Measurements from ENCODE around the gene SPRYD7.
"Not testable (repeated sequence)": the region's sequence is repeated elsewhere in the genome, so short reads cannot be mapped to it uniquely, and the experiment has no call there.

Gene SPRYD7

GRCh38 chr13:49932066-49932465, 4.1 kb downstream of the SPRYD7 start:
- DNase-seq = no peak

GRCh38 chr13:49927755-49928154, 8.4 kb downstream of the SPRYD7 start:
- DNase-seq = peak; percentile 35

DNA sequence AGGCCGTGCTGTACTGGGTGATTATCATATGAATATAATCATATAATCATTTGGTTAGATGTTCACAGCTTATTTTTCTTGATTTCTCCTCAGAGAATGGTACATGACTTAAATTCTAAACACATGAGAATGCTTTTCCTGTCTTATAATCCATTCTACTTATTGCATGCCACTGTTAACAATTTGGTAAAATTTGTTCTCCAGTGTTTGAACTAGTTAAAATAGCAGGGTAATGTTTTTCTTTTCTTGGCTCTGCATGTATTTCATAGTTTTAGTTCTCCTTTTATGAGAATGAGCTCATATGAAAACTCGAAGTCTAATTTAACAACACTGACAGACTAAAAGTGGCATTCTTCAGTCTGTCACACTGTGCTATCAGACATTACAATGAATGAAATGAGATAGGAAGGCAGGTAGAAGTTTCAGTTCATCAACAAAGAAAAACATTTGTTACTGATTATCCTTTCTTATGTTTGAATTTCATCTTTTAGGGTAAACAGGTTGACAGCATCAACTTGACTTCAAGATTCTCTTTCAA, 10.2 kb downstream of the SPRYD7 start:
- DNase-seq = no peak

GRCh38 chr13:49922301-49922700, 13.8 kb downstream of the SPRYD7 start:
- DNase-seq = no peak

DNA sequence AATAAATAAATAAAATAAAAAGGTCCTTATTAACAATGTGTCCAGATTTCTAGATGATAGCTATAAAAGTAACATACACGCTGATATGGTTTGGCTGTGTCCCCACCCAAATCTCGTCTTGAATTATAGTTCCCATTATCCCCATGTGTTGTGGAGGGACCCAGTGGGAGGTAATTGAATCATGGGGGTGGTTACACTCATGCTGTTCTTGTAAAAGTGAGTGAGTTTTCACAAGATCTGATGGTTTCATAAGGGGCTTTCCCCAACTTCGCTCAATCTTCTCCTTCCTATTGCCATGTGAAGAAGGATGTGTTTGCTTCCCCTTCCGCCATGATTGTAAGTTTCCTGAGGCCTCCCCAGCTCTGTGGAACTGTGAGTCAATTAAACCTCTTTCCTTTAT, 15.2 kb downstream of the SPRYD7 start:
- not testable (repeated sequence) for DNase-seq

DNA sequence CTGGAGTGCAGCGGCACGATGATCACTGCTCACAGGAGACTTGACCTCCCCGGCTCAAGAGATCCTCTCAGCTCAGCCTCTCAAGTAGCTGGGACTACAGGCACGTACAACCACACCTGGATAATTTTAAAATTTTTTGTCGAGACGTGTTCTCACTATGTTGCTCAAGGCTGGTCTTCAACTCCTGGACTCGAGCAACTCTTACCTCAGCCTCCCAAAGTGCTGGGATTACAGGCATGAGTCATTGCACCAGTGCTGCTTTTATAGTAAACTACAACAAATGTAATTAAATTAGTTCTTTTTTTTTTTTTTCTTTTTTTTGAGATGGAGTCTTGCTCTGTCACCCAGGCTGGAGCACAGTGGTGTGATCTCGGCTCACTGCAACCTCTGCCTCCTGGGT, 18.0 kb downstream of the SPRYD7 start:
- DNase-seq = not testable (repeated sequence)

DNA sequence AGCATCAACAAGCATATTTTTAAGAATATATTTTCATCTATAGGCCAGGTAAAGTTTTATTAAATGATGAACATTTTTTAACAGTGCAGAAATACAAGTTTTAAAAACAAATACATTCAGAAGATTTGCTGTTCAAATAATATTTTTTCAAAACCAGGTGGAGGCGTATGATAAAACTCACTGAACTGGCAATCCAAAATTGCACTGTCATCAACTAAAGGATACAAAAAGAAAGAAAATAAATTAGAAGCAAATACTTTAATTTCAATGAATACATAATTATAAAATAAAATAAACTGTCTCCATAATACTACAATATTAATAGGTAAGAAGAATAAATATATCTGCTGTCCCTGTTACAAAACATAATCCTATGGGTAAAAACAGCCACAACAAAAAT, 21.2 kb downstream of the SPRYD7 start:
- DNase-seq = no peak

DNA sequence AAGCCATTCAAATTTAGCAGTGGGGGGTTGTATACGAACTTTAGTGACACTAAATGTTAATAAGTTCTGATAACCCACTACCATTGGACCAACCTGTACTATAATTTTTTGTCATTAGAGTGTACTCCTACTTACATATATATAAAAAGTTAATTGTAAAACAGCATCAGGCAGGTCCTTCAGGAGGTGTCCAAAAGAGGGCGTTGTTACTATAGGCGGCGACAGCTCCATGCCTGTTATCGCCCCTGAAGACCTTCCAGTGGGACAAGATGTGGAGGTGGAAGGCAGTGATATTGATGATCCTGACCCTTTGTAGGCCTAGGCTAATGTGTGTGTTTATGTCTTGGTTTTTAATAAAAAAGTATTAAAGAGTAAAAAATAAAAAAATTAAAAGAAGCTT, 27.5 kb downstream of the SPRYD7 start:
- no peak for DNase-seq

GRCh38 chr13:49904729-49905456, 31.2 kb downstream of the SPRYD7 start:
- DNase-seq = no peak

DNA sequence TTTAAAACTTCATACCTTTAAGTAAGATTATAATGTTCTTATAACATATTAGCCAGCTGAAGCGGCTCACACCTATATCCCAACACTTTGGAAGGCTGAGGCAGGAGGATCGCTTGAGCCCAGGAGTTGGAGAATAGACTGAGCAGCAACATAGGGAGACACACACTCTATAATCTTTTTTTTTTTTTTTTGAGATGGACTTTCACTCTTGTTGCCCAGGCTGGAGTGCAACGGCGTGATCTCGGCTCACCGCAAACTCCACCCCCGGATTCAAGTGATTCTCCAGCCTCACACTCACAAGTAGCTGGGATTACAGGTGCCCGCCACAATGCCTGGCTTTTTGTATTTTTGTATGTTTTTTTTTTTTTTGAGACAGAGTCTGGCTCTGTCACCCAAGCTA, 37.3 kb downstream of the SPRYD7 start:
- no peak for DNase-seq

DNA sequence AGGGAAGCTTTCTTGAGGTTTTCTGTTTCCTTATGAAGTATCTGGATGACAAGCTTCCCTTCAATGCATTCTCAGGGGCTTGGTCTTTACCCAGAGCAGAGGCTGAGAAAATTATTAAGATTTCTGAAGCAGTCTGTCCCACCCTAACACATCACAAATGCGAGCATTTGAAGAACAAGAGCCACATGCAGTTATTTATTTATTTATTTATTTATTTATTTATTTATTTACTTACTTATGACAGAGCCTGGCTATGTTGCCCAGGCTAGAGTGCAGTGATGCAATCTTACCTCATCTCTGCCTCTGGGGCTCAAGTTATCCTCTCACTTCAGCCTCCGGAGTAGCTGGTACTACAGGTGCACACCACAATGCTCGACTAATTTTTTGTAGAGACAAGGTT, 38.4 kb downstream of the SPRYD7 start:
- no peak for DNase-seq

DNA sequence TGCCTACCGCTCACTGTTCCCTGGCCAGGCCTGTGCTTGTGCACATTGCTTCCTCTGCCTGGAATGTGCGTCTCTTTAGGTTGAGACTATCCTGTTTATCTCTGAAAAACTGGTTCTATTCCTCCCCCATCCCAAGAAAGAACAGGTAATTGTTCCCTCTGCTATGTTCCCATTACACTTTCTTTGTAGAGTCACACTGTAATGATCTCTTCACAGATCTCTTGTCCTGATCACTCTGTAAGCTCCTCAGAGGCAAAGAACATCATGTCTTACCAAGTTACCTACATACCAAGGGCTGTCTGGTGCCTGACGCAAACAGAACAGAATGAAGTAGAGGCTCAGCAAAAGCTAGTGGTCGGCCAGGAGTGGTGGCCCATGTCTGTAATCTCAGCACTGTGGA, 40.3 kb downstream of the SPRYD7 start:
- no peak for DNase-seq

DNA sequence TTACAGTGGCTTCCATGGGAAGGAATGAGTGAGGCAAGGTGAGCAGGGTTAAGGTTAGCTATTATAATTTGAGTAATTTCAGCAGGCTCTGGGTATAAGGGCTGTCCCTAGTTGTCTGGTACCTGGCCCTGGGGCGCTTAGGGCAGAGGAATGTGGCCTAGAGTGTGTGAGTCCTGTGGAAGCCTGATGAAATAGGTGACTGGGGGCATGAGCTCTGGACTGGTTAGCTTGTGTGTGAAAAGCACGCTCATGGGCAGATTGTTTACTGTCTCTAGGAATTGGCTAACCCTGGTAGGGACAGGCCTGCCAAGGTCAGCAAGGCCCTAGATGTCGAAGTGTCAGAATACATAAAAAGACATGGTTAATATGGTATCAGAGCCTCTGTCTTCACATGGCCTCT, 42.5 kb downstream of the SPRYD7 start:
- DNase-seq = no peak

- DNase-seq = no peak
Measured at GRCh38 chr13:49890376-49890775, 45.8 kb downstream of the SPRYD7 start.

DNA sequence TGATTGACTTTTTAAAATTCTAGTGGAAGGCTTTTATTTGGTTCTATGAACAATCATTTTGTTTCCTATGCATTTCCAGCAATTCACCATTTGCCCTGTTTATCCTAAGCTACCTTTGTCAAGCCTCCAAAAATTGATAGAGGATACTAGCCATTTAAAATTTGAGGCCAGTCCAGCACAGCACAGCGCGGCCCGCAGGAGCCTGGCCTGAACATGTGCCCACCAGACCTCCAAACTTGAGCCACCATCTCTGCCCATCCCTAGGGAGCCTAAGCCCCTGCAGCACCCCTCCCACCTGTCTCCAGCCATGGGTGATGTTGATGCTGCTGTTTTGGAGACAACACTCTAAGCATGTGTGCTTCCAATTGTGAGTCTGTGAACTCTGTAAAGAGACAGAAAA, 57.5 kb downstream of the SPRYD7 start:
- no peak for DNase-seq

GRCh38 chr13:49877629-49878218, 58.4 kb downstream of the SPRYD7 start:
- DNase-seq = no peak

- no peak for DNase-seq
Measured at GRCh38 chr13:49874430-49874829, 61.7 kb downstream of the SPRYD7 start.

DNA sequence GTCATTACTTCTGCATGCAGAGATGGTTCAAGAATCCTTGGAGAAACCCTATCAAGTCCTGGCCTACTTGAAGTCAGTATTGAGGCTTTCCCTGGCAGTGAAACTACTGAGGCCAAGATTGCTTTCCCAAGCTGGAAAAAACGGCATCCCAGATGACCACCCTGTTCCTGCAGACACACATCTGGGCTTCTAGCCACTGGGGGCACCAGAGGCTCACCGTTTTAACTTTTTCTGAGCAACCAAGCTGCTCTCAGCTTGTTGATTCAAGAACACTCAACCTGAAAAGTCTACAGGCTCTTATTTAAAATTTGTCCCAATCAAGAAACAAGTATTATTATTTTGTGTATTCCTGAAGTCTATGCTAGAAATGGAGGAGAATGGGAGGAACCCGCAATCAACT, 66.6 kb downstream of the SPRYD7 start:
- DNase-seq = no peak

GRCh38 chr13:49867834-49868233, 68.3 kb downstream of the SPRYD7 start:
- no peak for DNase-seq

DNA sequence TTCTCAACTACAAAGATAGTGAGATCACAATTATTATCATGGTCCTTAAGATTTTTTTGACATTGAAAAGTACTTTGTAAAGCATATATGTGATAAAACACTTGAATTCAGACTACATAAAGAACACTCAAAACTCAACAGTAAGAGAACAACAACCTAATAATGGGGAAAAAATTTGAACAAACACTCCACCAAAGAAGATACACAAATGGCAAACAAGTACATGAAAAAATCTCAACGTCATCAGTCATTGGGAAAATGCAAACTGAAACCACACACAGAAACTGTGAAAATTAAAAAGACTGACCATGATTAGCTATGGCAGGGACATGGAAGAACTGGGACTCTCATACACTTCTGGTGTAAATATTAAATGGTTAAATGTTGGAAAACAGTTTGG, 70.9 kb downstream of the SPRYD7 start:
- no peak for DNase-seq

DNA sequence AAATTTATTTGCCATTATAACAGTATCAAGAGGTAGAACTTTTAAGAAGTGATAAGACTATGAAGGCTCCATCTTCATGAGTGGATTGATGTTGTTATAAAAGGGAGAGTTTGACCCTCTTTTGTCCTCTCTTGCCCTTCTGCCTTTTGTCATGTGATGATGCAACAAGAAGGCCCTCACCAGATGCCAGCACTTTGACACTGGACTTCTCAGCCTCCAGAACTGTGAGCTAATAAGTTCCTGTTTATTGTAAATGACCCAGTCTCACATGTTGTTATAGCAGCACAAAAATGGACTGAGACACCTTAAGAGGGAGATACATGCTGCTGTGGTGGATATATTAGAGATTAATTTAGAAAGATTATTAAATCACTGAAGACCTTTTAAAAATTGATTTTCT, 71.6 kb downstream of the SPRYD7 start:
- DNase-seq = no peak

Measured in GDM1 (cell line).